HG03066 (cell line): Measurements from ENCODE around the gene CROCC2.
"Not testable (repeated sequence)": the region's sequence is repeated elsewhere in the genome, so short reads cannot be mapped to it uniquely, and the experiment has no call there.

Experiments used
- ATAC-seq: cut with Tn5 transposase; IDR thresholded peaks from one replicate; pipeline ENCODE4 v1.9.1; 2021; ENCODE audit warnings: low read depth; ENCODE audit not compliant: unreplicated experiment

Gene CROCC2

DNA sequence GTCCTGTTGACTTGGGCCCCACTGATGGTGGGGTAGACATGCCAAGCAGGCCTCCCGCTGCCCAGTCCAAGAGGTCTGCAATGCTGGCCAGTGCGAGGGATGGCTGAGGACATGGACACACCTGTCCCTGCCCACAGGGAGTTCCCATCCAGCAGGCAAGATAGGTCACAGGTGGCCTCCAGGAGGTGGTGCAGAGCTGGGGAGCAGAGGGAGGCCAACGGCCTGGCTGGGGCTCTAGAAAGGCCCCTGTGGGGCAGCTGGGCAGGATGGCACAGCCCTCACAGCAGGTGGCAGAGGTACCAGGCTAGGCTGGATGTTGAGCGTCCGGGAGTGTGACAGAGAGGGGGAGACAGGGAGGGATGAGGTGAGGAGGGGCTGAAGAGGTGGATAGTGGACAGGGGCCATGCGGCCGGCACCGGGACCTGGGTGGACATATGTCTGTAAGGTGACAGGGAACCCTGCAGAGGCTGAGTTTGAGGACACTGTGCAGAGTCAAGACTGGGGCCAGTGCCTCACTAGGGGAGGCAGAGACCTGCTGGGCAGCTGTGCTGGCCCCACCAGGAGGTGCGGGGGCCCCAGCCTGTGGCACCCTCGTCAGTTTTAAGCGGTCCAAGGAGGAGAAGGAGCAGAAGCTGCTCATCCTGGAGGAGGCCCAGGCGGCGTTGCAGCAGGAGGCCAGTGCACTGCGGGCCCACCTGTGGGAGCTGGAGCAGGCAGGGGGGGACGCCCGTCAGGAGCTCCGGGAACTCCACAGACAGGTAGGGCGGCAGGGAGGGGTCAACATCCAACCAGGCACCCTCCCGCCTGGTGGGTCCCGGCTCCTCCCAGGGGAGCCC is 58.0 kb downstream of the CROCC2 start:
- no peak for ATAC-seq

DNA sequence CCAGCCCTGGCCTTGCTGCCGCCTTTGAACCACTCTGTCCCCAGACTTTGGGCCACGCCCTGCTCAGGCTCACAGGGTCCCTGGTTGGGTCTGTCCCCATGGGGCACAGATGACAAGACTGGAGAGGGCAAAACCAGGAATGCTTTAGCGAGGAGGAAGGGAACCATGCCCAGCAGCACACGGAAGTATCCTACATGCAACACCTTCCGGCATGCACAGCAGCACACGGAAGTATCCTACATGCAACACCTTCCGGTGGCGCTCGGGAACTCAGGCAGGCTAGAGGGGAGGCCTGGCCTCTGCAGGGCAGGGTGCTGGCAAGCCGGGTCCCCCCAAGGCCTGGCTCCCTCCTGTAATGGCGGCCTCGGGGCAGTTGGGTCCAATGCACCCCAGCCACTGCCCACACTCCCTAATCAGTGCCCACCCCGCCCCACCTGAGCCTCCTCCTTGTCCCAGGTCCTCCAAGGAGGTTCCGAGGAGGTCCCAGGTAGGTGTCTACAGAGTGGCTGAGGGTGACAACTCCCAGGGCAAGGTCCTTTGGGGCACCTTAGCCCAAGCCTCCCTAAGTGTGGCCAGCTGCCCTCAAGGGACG is 58.7 kb downstream of the CROCC2 start:
- ATAC-seq = no peak

DNA sequence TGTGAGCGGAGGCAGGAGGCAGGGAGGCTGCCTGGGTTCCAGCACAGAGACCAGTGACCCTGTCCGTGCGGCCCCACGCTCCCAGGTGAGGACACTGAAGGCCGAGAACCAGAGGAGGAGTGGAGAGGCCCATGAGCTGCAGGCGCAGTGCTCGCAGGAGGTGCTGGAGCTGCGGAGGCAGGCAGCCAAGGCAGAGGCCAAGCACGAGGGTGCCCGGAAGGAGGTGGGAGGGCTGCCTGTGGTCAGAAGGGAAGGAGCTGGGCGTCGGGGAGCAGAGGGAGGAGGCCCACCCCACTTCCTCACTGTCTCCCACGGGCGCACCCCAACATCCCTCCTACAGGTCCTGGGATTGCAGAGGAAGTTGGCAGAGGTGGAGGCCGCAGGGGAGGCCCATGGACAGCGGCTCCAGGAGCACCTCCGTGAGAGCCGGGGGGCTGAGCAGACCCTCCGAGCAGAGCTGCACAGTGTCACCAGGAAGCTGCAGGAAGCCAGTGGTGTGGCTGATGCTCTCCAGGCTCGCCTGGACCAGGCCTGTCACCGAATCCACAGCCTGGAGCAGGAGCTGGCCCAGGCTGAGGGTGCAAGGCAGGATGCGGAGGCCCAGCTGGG is 59.3 kb downstream of the CROCC2 start:
- ATAC-seq = no peak

DNA sequence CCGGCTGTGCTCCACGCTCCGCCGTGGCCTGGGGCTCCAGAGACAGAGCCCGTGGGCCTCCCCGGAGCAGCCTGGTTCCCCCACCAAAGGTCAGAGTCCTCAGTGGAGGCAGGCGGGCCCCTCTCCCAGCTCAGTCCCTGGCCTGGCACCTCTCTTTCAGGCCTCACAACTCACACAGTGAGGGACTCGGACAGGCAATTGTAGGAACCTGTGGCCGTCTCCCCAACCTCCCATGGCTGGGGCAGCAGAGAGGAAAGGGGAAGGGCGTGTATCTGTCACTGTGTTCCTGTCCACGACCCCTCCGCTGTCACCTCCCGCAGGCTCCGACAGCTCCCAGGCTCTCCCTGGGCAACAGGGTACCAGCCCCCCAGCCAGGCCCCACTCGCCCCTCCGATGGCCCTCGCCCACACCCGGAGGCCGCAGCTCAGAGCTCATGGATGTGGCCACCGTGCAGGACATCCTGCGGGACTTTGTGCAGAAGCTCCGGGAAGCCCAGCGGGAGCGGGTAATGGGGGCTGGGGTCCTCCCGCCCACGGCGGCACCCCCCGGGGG is 59.8 kb downstream of the CROCC2 start:
- ATAC-seq = no peak

DNA sequence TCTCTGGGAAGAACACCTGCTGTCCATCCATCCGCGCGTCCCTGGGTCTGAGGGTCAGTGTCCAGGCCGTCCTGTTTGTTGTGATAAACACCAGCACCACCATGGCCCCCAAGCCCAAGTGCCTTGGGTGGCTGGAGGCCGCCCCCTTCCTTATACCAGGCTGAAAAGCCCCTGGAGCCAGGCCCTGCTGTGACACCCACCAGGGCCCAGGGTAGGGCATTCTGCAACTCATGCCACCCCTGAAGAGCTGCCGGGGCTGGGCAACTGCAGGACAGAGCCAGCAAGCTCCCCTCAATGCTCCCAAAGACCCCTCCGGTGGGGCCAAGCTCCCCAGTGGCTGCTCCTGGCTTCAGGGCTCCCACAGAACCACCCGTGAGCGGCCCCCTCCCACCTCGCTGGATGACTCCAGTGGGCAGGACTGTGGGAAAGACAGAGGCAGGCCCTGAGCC is 60.3 kb downstream of the CROCC2 start:
- ATAC-seq = no peak

DNA sequence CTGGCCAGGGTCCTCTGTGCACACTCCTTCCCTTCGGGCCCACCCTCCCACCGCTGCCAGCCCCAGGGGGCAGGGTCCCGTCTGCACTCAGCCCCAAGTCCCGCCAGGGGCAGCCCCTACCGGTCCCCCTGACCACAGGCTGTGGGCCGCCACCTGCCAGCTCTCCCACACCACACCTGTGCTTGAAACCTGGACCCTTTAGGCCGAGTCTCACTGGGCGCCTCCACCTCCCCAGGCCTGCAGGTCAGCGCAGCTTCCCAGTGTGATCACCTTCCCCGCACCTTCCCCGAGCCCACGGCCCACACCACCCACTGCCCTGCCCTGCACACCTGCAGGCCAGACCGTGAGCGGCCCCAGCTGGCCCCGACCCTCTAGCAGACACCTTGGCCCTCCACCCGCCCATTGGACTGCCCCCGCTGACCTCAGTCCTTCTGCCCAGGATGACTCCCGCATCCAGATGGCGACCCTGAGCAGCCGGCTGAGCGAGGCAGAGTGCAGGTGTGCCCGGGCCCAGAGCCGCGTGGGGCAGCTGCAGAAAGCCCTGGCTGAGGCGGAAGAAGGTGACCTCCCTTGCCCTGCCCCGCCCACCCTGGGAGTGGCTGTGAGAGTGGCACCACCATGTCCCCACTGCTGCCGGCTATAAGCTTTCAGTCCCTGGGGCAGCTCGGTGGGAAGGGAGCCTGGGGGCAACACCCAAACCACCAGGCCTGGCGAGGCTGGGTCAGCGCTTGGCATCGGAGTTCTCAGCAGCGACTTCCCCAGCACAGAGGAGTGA is 61.0 kb downstream of the CROCC2 start:
- no peak for ATAC-seq

DNA sequence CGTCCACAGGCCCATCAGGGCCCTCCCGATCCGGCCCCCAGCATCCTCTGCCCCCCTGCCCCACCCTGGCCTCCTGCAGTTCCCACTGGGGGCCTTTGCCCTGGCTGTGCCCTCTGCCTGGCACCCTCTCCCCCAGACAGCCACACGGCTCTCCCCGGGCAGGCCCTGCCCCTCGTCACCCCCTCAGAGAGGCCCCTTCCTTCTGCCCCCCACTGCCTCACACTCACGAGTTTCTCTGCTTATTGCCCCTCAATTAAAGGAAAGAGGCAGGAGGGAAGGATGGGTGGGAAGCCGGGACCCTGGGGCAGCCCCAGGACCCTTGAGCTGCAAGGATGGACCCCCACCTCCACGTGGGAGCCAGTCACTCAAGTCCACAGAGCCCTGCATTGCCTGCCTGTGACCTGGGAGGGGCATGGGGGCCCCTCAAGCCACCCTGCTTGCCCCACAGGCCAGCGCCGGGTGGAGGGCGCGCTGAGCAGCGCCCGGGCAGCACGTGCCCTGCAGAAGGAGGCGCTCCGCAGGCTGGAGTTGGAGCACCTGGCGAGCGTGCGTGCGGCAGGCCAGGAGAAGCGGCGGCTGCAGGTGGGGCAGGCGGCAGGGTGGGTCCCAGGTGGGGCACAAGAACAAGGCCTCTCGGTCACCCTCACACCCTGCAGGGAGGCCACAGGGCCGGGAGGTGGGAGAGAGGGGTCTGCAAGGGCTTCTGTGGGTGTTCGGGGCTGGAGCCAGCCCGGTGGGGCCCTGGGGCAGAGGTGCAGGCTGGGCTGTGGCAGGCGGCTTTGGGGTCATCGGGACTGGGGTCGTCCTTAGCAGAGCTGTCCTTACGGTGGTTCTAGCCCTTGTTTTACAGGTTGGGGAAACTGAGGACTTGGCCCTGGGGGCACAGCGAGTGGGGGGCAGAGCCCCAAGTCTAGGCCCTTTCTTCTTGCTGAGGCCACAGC is 61.8 kb downstream of the CROCC2 start:
- ATAC-seq = no peak

DNA sequence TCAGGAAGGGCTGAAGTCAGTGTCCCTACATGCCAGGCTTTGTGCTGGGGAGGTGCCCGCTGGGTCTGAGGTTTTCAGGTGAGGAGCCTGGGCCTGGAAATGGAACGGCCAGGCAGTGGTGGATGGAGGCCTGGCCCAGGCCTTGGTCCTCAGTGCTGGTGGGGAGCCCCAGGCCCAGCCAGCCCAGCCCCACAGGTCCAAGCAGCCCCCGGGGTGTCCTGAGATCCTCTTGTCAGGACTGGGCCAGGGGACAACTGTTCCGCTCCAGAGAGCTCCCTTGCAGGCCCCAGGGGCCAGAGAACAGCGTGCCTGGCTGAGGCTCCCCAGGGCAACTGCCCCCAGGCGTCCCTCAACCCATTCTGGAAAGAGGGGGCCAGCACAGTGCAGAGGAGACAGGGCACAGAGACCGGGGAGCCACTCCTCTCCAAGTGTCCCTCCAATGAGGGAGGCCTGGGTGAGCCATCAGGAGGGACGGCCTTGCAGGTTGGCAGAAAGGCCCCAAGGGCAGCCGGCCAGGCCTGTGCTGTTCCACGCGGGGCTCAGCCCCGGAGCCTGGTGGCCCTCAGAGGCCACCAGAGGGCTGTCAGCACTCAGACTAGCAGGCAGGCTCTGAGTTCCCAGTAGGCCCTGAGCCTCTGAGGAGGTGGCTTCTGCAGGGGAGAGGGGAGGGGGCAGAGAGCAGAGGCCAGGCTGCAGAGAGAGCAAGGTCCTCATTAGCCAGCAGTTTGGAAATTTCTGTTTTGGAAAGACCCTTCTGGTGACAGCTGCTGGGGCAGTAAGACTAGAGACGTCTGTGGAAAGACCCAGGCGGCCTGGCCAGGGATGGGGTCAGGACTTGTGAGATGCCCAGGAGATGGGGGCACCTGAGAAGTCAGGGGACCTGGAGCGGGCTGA is 62.8 kb downstream of the CROCC2 start:
- no peak for ATAC-seq

DNA sequence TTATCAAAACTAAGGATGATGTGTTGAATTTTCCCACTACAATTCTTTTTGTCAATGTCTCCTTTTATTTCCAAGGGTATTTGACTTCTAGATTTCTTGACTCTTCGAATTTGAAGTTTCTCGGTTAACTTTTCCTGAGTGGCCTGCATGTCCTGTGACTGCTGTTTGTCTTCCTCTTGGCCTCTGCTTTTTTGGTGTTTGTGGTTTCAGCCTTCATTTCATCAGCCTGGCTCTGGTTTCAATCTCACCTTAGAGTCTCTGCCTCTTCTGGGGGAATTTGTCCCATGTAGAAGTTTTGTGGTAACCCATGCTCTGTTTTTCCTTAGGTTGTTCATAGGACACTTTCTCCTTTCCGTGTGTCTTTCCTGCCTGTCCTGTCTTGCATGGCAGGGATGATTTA is 64.0 kb downstream of the CROCC2 start:
- no peak for ATAC-seq

DNA sequence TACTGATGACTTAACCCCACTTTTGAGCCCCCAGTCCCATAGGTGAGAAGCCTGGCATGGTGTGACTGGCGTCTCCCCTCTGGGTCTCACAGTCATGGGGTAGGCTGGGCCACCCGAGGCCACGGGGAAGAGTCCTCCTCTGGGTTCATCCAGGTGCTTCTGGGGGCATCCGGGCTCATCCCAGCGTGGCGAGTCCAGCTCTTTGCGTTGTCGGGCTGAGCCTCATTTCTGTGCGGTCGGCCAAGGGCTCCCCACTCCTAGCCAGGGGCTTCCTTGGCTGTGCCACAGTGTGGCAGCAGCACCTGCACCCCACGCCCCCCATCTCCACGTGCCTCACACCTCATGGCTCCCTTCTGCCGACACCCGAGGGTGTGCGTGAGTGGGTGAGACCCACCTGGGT is 64.7 kb downstream of the CROCC2 start:
- no peak for ATAC-seq

DNA sequence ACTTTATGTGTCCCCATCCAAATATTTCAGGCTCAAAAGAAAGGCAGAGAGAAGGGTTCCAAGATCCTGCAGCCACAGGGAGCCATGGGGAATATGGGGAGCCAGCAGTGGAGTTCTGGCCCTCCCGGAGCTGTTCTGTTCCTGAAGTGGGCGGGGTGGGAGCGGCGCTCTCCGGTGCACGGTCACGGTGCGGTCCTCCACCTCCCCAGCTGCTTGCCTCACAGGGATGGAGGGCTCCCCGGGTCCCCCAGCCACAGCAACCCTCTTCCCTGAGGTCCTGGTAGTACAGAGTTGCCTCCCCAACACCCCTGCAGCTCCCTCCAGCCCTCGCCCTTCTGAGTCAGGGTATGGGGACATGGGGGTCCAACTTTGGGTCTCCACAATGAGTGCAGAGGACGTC is 66.1 kb downstream of the CROCC2 start:
- no peak for ATAC-seq

DNA sequence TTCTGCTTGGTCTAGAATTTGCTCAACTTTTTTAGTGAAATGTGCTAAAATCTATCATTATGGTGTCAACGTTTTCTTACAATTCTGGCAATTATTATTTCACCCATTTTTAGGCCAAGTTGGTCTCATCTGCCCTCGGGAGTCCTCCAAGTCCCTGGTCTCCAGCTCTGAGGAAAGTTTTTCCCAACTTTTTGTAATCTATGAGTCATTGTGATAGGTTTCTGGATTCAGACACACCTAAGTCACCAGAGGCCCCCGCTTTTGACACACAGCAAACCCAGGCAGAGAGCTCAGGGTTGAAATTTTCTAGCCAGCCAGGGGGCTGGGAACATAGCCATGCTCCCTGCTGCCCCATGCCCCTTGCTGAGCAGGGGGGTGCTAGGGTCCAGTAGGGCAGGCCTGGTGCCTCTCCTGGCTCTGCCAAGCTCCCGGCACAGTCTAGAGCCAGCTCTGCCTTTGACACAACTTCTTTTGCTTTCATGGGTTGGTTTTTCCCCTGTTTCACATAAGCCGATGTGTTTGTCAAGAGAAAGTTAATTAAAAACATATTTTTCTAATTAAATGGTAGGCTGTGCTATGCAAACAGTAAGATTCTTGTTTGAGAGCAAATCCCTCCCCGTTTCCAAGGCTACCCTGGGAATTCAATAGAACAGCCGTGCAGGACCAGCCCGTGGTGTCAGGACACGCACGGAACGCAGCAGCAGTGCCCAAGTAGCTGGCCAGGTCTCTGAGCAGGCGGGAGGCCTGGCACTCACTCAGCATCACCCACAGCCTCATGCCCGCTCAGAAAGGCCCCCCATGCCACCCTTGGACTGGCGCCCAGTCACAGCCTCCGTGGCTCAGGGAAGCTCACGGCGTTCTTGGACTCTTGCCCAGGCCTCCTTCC is 66.7 kb downstream of the CROCC2 start:
- ATAC-seq = no peak

DNA sequence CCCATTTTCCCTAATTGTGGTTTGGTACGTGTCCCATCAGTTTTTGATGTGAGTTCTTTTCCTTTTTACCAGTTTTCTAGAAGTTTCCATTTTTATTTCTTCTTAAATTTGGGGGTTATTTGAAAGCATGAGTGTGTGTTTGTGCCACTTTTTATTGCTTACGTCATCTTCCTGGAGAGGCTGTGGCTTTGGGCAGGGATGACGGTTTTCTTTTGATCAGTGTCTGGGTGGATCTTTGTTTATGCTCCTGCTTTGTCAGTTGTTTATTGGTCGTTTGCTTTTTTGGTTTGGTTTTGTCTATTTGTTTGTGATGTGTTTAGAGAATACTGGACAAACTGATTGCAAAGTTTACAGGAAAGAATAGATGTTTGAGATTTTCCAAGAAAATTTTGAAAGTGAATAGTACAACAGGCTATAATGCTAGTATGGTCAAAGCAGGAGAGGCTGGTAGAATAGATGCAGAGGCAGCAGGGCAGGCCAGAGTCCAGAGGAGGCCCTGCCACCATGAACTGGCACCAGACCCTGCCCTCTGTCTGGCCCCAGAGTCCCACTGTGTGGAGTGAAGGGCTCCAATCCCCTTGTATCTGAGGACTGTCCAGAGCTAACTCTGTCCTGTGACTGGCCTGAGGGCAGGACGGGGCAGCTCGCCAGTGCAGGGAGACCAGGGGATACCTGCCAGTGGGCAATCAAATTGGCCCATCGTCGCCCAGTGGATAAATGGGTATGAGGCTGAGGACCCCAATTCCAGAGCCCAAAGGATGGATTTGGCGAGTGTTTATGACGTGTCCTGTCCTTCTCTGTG is 68.8 kb downstream of the CROCC2 start:
- ATAC-seq = no peak

DNA sequence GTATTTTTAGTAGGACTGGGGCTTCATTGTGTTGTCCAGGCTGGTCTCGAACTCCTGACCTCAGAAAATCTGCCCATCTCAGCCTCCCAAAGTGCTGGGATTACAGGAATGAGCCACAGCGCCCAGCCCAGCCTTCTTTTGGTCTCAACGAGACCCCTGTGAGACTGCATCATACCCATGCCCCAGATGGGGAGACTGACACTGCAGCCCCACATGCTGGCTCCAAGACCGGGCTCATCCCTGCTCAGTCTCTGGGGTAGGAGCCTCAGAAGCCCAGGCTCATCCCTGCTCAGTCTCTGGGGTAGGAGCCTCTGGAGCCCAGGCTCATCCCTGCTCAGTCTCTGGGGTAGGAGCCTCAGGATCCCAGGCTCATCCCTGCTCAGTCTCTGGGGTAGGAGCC is 69.8 kb downstream of the CROCC2 start:
- not testable (repeated sequence) for ATAC-seq

DNA sequence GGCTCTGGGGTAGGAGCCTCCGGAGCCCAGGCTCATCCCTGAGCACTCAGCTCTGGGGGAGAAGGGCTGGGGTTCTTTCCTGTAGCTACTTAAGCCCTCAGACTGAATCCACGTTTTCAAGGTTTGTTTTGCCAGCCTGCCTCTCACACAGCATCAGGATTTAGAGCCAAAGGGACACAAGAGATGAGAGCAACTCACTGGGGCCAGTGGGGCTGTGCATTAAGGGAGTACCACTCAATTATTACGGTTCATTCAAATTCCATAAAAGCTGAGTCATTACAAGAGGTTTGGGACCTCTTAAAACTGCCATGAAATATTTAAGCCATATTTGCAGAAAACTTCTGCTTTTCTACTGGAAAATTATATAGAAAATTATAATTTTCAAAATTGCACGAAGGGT is 75.1 kb downstream of the CROCC2 start:
- no peak for ATAC-seq

DNA sequence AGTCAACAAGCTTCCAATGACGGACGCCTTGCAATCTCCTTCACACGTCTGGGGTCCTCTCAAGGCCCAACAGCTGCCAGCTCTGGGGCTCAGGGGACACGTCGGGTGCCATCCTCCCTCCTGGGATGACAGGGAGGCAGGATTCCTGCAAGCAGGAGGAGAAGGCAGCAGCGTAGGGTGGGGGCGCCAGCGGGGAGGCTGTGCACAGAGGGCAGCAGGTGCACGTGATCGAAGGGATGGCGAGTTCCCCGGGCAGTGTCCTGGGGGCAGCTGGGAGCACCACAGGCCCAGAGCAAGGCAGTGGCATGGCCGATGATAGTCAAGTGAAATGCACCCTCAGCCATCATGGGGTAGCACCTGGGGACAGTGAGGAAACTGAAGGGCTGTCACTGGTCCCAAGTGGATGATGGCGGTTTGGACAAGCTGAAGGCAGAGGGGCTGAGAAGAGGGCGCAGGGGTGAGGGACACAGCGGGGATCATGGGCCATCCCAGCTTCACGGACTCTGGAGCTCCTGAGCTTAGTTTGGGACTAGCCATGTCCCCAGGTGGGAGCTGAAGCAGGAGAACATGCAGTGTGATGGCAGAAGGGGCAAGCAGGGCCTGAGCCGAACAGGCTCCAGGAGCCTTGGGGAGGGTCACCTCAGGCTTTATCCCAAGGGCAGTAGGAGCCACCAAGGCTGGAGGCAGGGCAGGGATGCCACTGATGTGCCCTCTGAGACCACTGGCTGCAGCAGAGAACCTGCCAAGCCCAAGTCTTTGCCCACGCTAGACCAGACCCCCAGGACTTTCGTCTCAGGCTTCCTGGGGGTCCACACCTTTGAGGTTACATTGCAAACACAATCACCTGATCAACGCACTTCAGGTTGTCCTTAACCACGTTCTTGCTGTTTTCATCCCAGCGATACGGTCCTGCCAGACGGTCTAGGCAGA is 76.0 kb downstream of the CROCC2 start:
- no peak for ATAC-seq
